ENCODE measurements around the gene CDH4. TPM values are rescaled to one million over a fixed set of nuclear protein-coding genes. Genes with fewer than 3 reads are reported as not detected.

The CDH4 gene
- total and polyA plus RNA-seq, 9 of the 15 experiments (the other 6 are each of a cell fraction or from before 2014, with no cell fraction given), result 0.04 TPM; not detected in 8

DNA sequence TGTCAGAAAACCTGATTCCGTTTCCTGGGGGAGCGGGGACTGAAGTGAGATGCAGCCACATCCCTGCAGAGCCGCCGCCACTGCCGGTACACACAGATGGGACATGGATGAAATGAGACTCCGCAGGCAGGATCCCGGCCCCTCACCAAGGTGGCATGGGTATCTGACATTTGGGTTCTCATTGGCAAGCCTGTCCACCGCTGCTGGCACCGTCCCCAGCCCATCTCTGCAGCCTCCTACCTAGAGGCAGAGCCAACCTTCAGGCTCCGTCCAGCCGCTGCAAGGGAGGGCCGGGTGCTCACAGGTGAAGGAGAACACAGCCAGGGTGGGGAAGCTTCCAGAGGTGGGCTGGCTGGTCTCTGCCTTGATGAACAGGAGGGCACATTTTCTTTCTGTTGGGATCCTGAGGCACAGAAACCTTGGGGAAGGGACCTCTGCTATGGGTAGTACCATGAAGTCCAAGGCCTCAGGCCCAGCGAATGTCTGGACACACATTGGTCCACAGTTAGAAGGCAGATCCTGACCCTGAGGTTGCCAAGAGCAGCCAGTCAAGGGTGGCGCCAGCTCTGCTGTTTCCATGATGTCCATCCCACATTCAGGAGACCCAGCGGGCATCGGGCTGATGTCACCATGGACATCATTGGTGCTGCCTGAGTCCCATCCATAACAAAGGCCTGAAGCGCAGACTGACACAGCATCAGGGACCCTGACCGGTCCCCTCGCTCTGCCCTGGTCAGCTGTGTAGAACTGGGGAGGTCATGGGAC, 636.2 kb downstream of the CDH4 start:
- ATAC-seq (no peak), FAIRE-seq (no peak), DNase-seq (ENCODE audit: extremely low read depth in 1 of 4, low spot score in 3 of 4) (no peak)
- no peaks in the 10 kb centered on the region for H3K9me3 ChIP-seq (replicated peaks; ENCODE audit: control insufficient read depth, insufficient read depth, low read depth, low read length)
- in situ Hi-C loops (cut with MboI) (loop anchor here (25.0 kb wide), 1 partner anchor 1676 kb away; no protein-coding TSS in a partner anchor), intact Hi-C loops (cut with micrococcal nuclease) (no loop called here)
- peaks cover 17 to 34% of the 10 kb centered on the region in 2 experiments for H3K27me3 ChIP-seq (ENCODE audit: control insufficient read depth in 2 of 2, insufficient read depth in 2 of 2, low read length in 2 of 2)
- H3K4me2 ChIP-seq (ENCODE audit: insufficient read depth, low read length), result no peak overlapping the region
- ChIA-PET CTCF (ENCODE audit: low intra/inter-chr PET ratio) (no interaction called here), POLR2A (interaction anchor here (0.6 kb wide), 2 partner anchors 187 to 265 kb away, joined by 3 read pairs; no protein-coding TSS in a partner anchor)
- WGBS (ENCODE audit: insufficient coverage, low coverage, missing lambda C conversion rate), result under 1% methylated on average over 19 of the region's 19 CpGs
- H3K27ac ChIP-seq (ENCODE audit: extremely low read depth, low read depth, low read length), result no peak overlapping the region
- no peak overlapping the region; a peak in 1 of 4 replicates for H3K9ac ChIP-seq (ENCODE audit: insufficient read depth in 1 of 2, low read depth in 2 of 2, low read length in 2 of 2)
- no peaks in the 10 kb centered on the region; a peak in 1 of 5 replicates for H3K4me1 ChIP-seq (replicated peaks in 1 of 2; ENCODE audit: control insufficient read depth in 2 of 2, insufficient read depth in 2 of 2, low read length in 2 of 2)
- H2AFZ ChIP-seq (ENCODE audit: low read depth, low read length), result no peak overlapping the region
- H3K36me3 ChIP-seq (ENCODE audit: control insufficient read depth, insufficient read depth, low read length), result no peaks in the 10 kb centered on the region
- H3K4me3 ChIP-seq, result no peak overlapping the region
- no peaks in the 10 kb centered on the region for H3K9me1 ChIP-seq (ENCODE audit: control insufficient read depth, insufficient read depth, low read length)
- H3K79me2 ChIP-seq (ENCODE audit: control insufficient read depth, insufficient read depth, low read length), result no peaks in the 10 kb centered on the region
- H4K20me1 ChIP-seq (replicated peaks; ENCODE audit: control insufficient read depth, insufficient read depth, low read length), result peaks cover 6% of the 10 kb centered on the region; the same call in 1 of the 2 replicates
- BruUV-seq (replicated peaks), result no TSS peak
- no peak for TF ChIP-seq GMEB1 (CRISPR knock-in tag; IDR thresholded peaks at IDR 0.05)
- no peak for TF ChIP-seq BCOR (IDR thresholded peaks at IDR 0.05)
- TF ChIP-seq HMG20A (CRISPR knock-in tag; conservative IDR thresholded peaks at IDR 0.05), result no peak
- TF ChIP-seq DNMT1 (IDR thresholded peaks at IDR 0.05), result no peak
- TF ChIP-seq, protein P1, sequence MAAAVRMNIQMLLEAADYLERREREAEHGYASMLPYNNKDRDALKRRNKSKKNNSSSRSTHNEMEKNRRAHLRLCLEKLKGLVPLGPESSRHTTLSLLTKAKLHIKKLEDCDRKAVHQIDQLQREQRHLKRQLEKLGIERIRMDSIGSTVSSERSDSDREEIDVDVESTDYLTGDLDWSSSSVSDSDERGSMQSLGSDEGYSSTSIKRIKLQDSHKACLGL (CRISPR knock-in tag; IDR thresholded peaks at IDR 0.05; ENCODE audit: borderline replicate concordance, poor library complexity, severe bottlenecking), result no peak
- TF ChIP-seq KAT7 (CRISPR knock-in tag; IDR thresholded peaks at IDR 0.05; ENCODE audit: borderline replicate concordance), result no peak
- TF ChIP-seq GABPA (tag; conservative IDR thresholded peaks at IDR 0.05; ENCODE audit: low read depth), result no peak
